K562 (cell line): ENCODE results near the gene GDF11. TPM values are rescaled to one million over a fixed set of nuclear protein-coding genes. Genes with fewer than 3 reads are reported as not detected.

Experiments used
- ATAC-seq: fragments of 200-7000 bp; cut with Tn5 transposase; 3 replicates; pipeline ENCODE4 v1.9.1; 2020; ENCODE audit warnings: moderate library complexity
- BruUV-seq: library from RNA; stranded (reverse); fragments of 400-500 nt; replicated peaks from 2 replicates; lab custom pipeline; 2021; lab: Mats Ljungman, UMichigan
- CTCF ChIA-PET: fragments of 300-600 bp; formaldehyde crosslinking; extraction: SDS; loops from one replicate; lab custom pipeline; 2021; ENCODE audit warnings: low intra/inter-chr PET ratio; lab: Yijun Ruan, JAX
- POLR2A ChIA-PET: fragments of 300-600, 350-650 bp; sonication (Branson Sonifier 250); formaldehyde crosslinking; extraction: SDS; loops from one replicate; lab custom pipeline; 2021; ENCODE audit warnings: antibody characterized with exemption, inconsistent platforms; lab: Yijun Ruan, JAX
- DNase-seq, 4 experiments: peaks; one replicate each; pipeline versions ENCODE4 v3.0.0 to v3.0.0-alpha.2; 2011 to 2018; ENCODE audit warnings: low spot score in 3 of 4, mixed read lengths in 3 of 4; ENCODE audit errors: extremely low read depth in 1 of 4
- FAIRE-seq: peaks from 2 replicates; lab custom pipeline; 2011; peaks lifted over from hg19 to GRCh38; lab: Jason Lieb, UNC
- H2AFZ ChIP-seq: 2 replicates; pipeline ENCODE4 v1.6.0; 2011; ENCODE audit warnings: low read depth, low read length, control low read depth, inconsistent platforms
- H3K27ac ChIP-seq: fragments of 200-600 bp; 3 replicates; pipeline ENCODE4 v1.8.0; 2011; ENCODE audit warnings: low read depth, mild to moderate bottlenecking, control low read depth, inconsistent platforms, low read length, moderate library complexity, mixed read lengths; ENCODE audit errors: extremely low read depth
- H3K27me3 ChIP-seq, 2 experiments: fragments of 300-600 bp in 1 of 2; 2 replicates in 1 of 2; 3 replicates in 1 of 2; pipeline versions ENCODE4 v1.6.0 to v1.8.0; 2011; ENCODE audit warnings: inconsistent platforms in 2 of 2, low read length in 2 of 2, mild to moderate bottlenecking in 1 of 2, mixed read lengths in 1 of 2, moderate library complexity in 1 of 2; ENCODE audit not compliant: control insufficient read depth in 2 of 2, insufficient read depth in 2 of 2
- H3K36me3 ChIP-seq: fragments of 300-600 bp; 3 replicates; pipeline ENCODE4 v1.8.0; 2011; ENCODE audit warnings: mild to moderate bottlenecking, low read length, inconsistent platforms; ENCODE audit not compliant: control insufficient read depth, insufficient read depth
- H3K4me1 ChIP-seq, 2 experiments: fragments of 200-600 bp in 1 of 2; replicated peaks in 1 of 2; 2 replicates in 1 of 2; 3 replicates in 1 of 2; pipeline versions ENCODE4 v1.5.1 to v1.8.0; 2011; ENCODE audit warnings: inconsistent platforms in 2 of 2, low read length in 2 of 2, mild to moderate bottlenecking in 1 of 2, mixed read lengths in 1 of 2, moderate library complexity in 1 of 2; ENCODE audit not compliant: control insufficient read depth in 2 of 2, insufficient read depth in 2 of 2
- H3K4me2 ChIP-seq: 2 replicates; pipeline ENCODE4 v1.6.1; 2011; ENCODE audit warnings: low read length, control low read depth, inconsistent platforms, mixed read lengths; ENCODE audit not compliant: insufficient read depth
- H3K4me3 ChIP-seq: fragments of 200-600 bp; sonication (generic), shearing (Covaris generic); 2 replicates; pipeline ENCODE4 v1.5.1; 2016; ENCODE audit warnings: control low read depth, inconsistent platforms
- H3K79me2 ChIP-seq: fragments of 200-600 bp; 3 replicates; pipeline ENCODE4 v1.8.0; 2011; ENCODE audit warnings: low read length, inconsistent platforms; ENCODE audit not compliant: control insufficient read depth, insufficient read depth
- H3K9ac ChIP-seq, 2 experiments: 2 replicates each; pipeline versions ENCODE4 v1.6.0 to v1.6.1; 2011; ENCODE audit warnings: low read depth in 2 of 2, low read length in 2 of 2, control low read depth in 1 of 2, inconsistent platforms in 1 of 2, mild to moderate bottlenecking in 1 of 2, mixed read lengths in 1 of 2; ENCODE audit not compliant: insufficient read depth in 1 of 2
- H3K9me1 ChIP-seq: one replicate; pipeline ENCODE4 v1.6.0; 2011; ENCODE audit warnings: inconsistent platforms, mild to moderate bottlenecking, low read length, moderate library complexity; ENCODE audit not compliant: control insufficient read depth, insufficient read depth
- H3K9me3 ChIP-seq: replicated peaks from 2 replicates; pipeline ENCODE4 v1.5.1; 2011; ENCODE audit warnings: low read depth, low read length, inconsistent platforms; ENCODE audit not compliant: control insufficient read depth, insufficient read depth
- H4K20me1 ChIP-seq: replicated peaks from 2 replicates; pipeline ENCODE4 v1.6.1; 2011; ENCODE audit warnings: low read length, inconsistent platforms, mixed read lengths; ENCODE audit not compliant: control insufficient read depth, insufficient read depth
- ASH1L ChIP-seq: fragments of 450-650 bp; IDR thresholded peaks from 2 replicates; pipeline ENCODE4 v1.6.1; 2018; ENCODE audit warnings: borderline replicate concordance, mild to moderate bottlenecking, low read depth; ENCODE audit not compliant: partially characterized antibody
- COPS2 ChIP-seq: fragments of 450-650 bp; conservative IDR thresholded peaks from 2 replicates; pipeline ENCODE4 v1.6.1; 2016; ENCODE audit warnings: mild to moderate bottlenecking, moderate library complexity
- EHMT2 ChIP-seq: fragments of 450-650 bp; IDR thresholded peaks from 2 replicates; pipeline ENCODE4 v1.6.1; 2018; ENCODE audit warnings: antibody characterized with exemption
- HNRNPLL ChIP-seq: fragments of 200-400 bp; formaldehyde crosslinking; IDR thresholded peaks from 2 replicates; pipeline ENCODE4 v1.6.1; 2017; ENCODE audit warnings: low read length, low read depth, mild to moderate bottlenecking; ENCODE audit not compliant: poor library complexity, severe bottlenecking
- RAD21 ChIP-seq, 2 experiments: fragments of 250-450 bp in 1 of 2; fragments of 450-650 bp in 1 of 2; sonication (Bioruptor Pico) in 1 of 2; formaldehyde crosslinking in 1 of 2; IDR thresholded peaks in 1 of 2; conservative IDR thresholded peaks in 1 of 2; 2 replicates each; pipeline versions ENCODE4 v1.4.0 to v1.8.0; 2020 to 2022; ENCODE audit warnings: mild to moderate bottlenecking in 2 of 2, moderate library complexity in 1 of 2
- THRAP3 ChIP-seq: fragments of 450-650 bp; IDR thresholded peaks from 2 replicates; pipeline ENCODE4 v1.6.1; 2016; ENCODE audit warnings: mild to moderate bottlenecking, inconsistent platforms, borderline replicate concordance
- ZFPM2 ChIP-seq: fragments of 250-450 bp; sonication (Bioruptor Pico); IDR thresholded peaks from 2 replicates; pipeline ENCODE4 v1.5.1; 2022; ENCODE audit warnings: mild to moderate bottlenecking
- ZNF668 ChIP-seq: fragments of 250-450 bp; sonication (Bioruptor Pico); IDR thresholded peaks from 2 replicates; pipeline ENCODE4 v1.8.0; 2022; ENCODE audit warnings: mild to moderate bottlenecking, inconsistent platforms
- ZNF778 ChIP-seq: fragments of 450-650 bp; formaldehyde crosslinking; IDR thresholded peaks from 2 replicates; pipeline ENCODE4 v1.4.0; 2020; ENCODE audit warnings: mild to moderate bottlenecking, moderate library complexity
- WGBS: fragments of 100-300 bp; shearing (Covaris generic); methylation state at CpG from one replicate; pipeline ENCODE4 v1.1.6; 2016; ENCODE audit warnings: low coverage, mixed read lengths; ENCODE audit not compliant: insufficient coverage; ENCODE audit errors: missing lambda C conversion rate; 5-methylcytosine and 5-hydroxymethylcytosine counted together
- in situ Hi-C: fragments of 300-500 bp; cut with MboI; formaldehyde crosslinking; loops from 4 replicates; pipeline ENCODE4 v1.15.0; 2018; ENCODE audit warnings: inconsistent platforms, mixed read lengths
- intact Hi-C: fragments of 100-400 bp; cut with micrococcal nuclease; formaldehyde crosslinking; loops from 2 replicates; pipeline ENCODE4 v1.14.2; 2022
- polyA plus RNA-seq, 8 experiments: library from polyadenylated mRNA; depleted of rRNA in 4 of 8; stranded (reverse) in 5 of 8; unstranded in 3 of 8; fragments of >200 nt; fragmentation: Nextera tagmentation in 2 of 8; fragmentation: Illumina TruSeq in 1 of 8; extraction: Ambion mirVana in 2 of 8; extraction: Trizol in 1 of 8; gene quantifications; 2 replicates each; pipeline versions ENCODE4 v1.2.1 to v1.2.3, GENCODE V29; 2011 to 2014; ENCODE audit warnings: inconsistent platforms in 1 of 8, missing spikeins in 1 of 8
- total RNA-seq, 7 experiments: library from RNA; depleted of rRNA in 6 of 7; stranded (reverse); fragments of >200 nt in 6 of 7; fragmentation: Illumina TruSeq in 2 of 7; extraction: Trizol in 2 of 7; gene quantifications; 2 replicates each; pipeline versions ENCODE4 v1.2.1 to v1.2.3, GENCODE V29; 2011 to 2021; ENCODE audit warnings: low replicate concordance in 1 of 7
- TF ChIP-seq, protein P1 (sequence below), 2 experiments: fragments of 450-650 bp in 1 of 2; IDR thresholded peaks; 2 replicates each; pipeline ENCODE4 v1.6.1; 2011 to 2017; ENCODE audit warnings: low read depth in 2 of 2, antibody characterized with exemption in 1 of 2, borderline replicate concordance in 1 of 2, low read length in 1 of 2, mild to moderate bottlenecking in 1 of 2, mixed read lengths in 1 of 2; ENCODE audit not compliant: control insufficient read depth in 1 of 2
- TF ChIP-seq, protein P2 (sequence below): sonication (generic); formaldehyde crosslinking; IDR thresholded peaks from 2 replicates; pipeline ENCODE4 v1.8.1; 2022; ENCODE audit warnings: missing genetic modification reagents

The GDF11 gene
- total and polyA plus RNA-seq, 9 of the 15 experiments (the other 6 are each of a cell fraction or from before 2014, with no cell fraction given) = 1.4 to 15.7 (median 4.8) TPM

DNA sequence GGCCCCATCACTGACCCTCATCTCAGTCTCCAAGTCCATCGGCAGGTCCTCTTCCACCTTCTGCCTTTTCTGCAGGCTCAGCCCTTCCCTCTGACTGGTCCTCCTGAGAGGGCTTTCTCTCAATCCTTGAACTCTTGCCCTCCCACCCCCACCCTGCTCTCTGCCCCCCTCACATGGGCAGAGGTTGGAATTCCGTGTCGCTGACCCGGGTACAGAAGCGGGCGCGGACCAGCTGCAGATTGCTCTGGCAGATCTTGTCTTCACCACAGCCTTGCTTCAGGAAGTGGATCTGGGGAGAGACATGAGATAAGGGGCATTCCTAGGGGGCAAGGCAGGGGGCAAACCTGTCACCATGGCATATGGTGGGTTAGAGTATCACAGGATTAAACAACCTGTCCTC lies 47.6 kb upstream of the GDF11 start:
- FAIRE-seq (no peak), ATAC-seq (no peak), DNase-seq (no peak)
- no peaks in the 10 kb centered on the region; the same call in 1 of the 2 replicates for H4K20me1 ChIP-seq
- intact Hi-C loops = no loop called here
- H2AFZ ChIP-seq = no peak overlapping the region
- 8% methylated on average over 7 of the region's 7 CpGs for WGBS
- H3K9me3 ChIP-seq = no peaks in the 10 kb centered on the region
- H3K4me2 ChIP-seq = no peak overlapping the region
- no TSS peak for BruUV-seq
- ChIA-PET POLR2A (no interaction called here), CTCF (no interaction called here)
- in situ Hi-C loops = no loop called here
- TF ChIP-seq, protein P1, sequence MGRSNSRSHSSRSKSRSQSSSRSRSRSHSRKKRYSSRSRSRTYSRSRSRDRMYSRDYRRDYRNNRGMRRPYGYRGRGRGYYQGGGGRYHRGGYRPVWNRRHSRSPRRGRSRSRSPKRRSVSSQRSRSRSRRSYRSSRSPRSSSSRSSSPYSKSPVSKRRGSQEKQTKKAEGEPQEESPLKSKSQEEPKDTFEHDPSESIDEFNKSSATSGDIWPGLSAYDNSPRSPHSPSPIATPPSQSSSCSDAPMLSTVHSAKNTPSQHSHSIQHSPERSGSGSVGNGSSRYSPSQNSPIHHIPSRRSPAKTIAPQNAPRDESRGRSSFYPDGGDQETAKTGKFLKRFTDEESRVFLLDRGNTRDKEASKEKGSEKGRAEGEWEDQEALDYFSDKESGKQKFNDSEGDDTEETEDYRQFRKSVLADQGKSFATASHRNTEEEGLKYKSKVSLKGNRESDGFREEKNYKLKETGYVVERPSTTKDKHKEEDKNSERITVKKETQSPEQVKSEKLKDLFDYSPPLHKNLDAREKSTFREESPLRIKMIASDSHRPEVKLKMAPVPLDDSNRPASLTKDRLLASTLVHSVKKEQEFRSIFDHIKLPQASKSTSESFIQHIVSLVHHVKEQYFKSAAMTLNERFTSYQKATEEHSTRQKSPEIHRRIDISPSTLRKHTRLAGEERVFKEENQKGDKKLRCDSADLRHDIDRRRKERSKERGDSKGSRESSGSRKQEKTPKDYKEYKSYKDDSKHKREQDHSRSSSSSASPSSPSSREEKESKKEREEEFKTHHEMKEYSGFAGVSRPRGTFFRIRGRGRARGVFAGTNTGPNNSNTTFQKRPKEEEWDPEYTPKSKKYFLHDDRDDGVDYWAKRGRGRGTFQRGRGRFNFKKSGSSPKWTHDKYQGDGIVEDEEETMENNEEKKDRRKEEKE (IDR thresholded peaks at IDR 0.05; ENCODE audit: borderline replicate concordance in 1 of 2, control insufficient read depth in 1 of 2, low read depth in 2 of 2, low read length in 1 of 2) = no peak
- TF ChIP-seq COPS2 = no peak
- TF ChIP-seq RAD21 (CRISPR knock-in tag; conservative IDR thresholded peaks at IDR 0.05 in 1 of 2, IDR thresholded peaks at IDR 0.05 in 1 of 2) = no peak
- no peak for TF ChIP-seq HNRNPLL
- TF ChIP-seq ZFPM2 (CRISPR knock-in tag) = no peak
- TF ChIP-seq ASH1L = no peak
- TF ChIP-seq EHMT2 = no peak
- no peak for TF ChIP-seq ZNF668
- TF ChIP-seq, protein P2, sequence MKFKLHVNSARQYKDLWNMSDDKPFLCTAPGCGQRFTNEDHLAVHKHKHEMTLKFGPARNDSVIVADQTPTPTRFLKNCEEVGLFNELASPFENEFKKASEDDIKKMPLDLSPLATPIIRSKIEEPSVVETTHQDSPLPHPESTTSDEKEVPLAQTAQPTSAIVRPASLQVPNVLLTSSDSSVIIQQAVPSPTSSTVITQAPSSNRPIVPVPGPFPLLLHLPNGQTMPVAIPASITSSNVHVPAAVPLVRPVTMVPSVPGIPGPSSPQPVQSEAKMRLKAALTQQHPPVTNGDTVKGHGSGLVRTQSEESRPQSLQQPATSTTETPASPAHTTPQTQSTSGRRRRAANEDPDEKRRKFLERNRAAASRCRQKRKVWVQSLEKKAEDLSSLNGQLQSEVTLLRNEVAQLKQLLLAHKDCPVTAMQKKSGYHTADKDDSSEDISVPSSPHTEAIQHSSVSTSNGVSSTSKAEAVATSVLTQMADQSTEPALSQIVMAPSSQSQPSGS (CRISPR knock-in tag) = no peak
- TF ChIP-seq ZNF778 = no peak
- no peak for TF ChIP-seq THRAP3
- H3K4me1 ChIP-seq = peaks cover 0 to 15% of the 10 kb centered on the region in 2 experiments; a peak in 1 of 5 replicates
- H3K27me3 ChIP-seq = peaks cover 22 to 58% of the 10 kb centered on the region in 2 experiments; a peak in 4 of 5 replicates
- no peaks in the 10 kb centered on the region for H3K79me2 ChIP-seq
- H3K4me3 ChIP-seq = no peak overlapping the region
- H3K27ac ChIP-seq = no peak overlapping the region
- no peak overlapping the region for H3K9ac ChIP-seq
- no peaks in the 10 kb centered on the region for H3K9me1 ChIP-seq
- no peaks in the 10 kb centered on the region for H3K36me3 ChIP-seq
